Nephron (organoid): ENCODE measurements around the gene CXCL8.

Experiments used
- H3K27ac Mint-ChIP-seq, 3 experiments: 2 replicates each; pipeline ENCODE4 v1.8.0; 2020; ENCODE audit warnings: mixed read lengths in 3 of 3, mild to moderate bottlenecking in 2 of 3, moderate library complexity in 1 of 3
- H3K27me3 Mint-ChIP-seq: 2 replicates; pipeline ENCODE4 v1.8.0; 2021; ENCODE audit warnings: low read depth, mild to moderate bottlenecking, moderate library complexity, mixed read lengths
- H3K36me3 Mint-ChIP-seq: 2 replicates; pipeline ENCODE4 v1.8.0; 2020; ENCODE audit warnings: low read depth, mixed read lengths
- H3K4me1 Mint-ChIP-seq: 2 replicates; pipeline ENCODE4 v1.8.0; 2020; ENCODE audit warnings: mixed read lengths
- H3K4me3 Mint-ChIP-seq, 3 experiments: 2 replicates each; pipeline ENCODE4 v1.8.0; 2020; ENCODE audit warnings: mild to moderate bottlenecking in 3 of 3, mixed read lengths in 3 of 3, moderate library complexity in 2 of 3
- H3K9me3 Mint-ChIP-seq: 2 replicates; pipeline ENCODE4 v1.8.0; 2020; ENCODE audit warnings: mixed read lengths
- TF ChIP-seq, protein P1 (sequence below), 3 experiments: fragments of 200-600 bp; sonication (generic); IDR thresholded peaks; one replicate each; pipeline ENCODE4 v1.5.0; 2021; ENCODE audit warnings: antibody characterized with exemption in 3 of 3; ENCODE audit not compliant: unreplicated experiment in 3 of 3

The CXCL8 gene

GRCh38 chr4:73776321-73776729, 36.0 kb downstream of the CXCL8 start:
- Mint-ChIP-seq H3K9me3 (no peaks in the 10 kb centered on the region), H3K27me3 (no peaks in the 10 kb centered on the region), H3K4me1 (peaks cover 6% of the 10 kb centered on the region), H3K4me3 (no peak overlapping the region), H3K27ac (peak overlapping the region in 1 of 3 experiments; percentile 69), H3K36me3 (no peaks in the 10 kb centered on the region)
- TF ChIP-seq, protein P1, sequence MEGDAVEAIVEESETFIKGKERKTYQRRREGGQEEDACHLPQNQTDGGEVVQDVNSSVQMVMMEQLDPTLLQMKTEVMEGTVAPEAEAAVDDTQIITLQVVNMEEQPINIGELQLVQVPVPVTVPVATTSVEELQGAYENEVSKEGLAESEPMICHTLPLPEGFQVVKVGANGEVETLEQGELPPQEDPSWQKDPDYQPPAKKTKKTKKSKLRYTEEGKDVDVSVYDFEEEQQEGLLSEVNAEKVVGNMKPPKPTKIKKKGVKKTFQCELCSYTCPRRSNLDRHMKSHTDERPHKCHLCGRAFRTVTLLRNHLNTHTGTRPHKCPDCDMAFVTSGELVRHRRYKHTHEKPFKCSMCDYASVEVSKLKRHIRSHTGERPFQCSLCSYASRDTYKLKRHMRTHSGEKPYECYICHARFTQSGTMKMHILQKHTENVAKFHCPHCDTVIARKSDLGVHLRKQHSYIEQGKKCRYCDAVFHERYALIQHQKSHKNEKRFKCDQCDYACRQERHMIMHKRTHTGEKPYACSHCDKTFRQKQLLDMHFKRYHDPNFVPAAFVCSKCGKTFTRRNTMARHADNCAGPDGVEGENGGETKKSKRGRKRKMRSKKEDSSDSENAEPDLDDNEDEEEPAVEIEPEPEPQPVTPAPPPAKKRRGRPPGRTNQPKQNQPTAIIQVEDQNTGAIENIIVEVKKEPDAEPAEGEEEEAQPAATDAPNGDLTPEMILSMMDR (IDR thresholded peaks at IDR 0.05; ENCODE audit: unreplicated experiment in 3 of 3) = no peak

GRCh38 chr4:73777612-73778011, 37.2 kb downstream of the CXCL8 start:
- H3K27me3 Mint-ChIP-seq = no peaks in the 10 kb centered on the region
- peaks cover 6% of the 10 kb centered on the region for H3K4me1 Mint-ChIP-seq

DNA sequence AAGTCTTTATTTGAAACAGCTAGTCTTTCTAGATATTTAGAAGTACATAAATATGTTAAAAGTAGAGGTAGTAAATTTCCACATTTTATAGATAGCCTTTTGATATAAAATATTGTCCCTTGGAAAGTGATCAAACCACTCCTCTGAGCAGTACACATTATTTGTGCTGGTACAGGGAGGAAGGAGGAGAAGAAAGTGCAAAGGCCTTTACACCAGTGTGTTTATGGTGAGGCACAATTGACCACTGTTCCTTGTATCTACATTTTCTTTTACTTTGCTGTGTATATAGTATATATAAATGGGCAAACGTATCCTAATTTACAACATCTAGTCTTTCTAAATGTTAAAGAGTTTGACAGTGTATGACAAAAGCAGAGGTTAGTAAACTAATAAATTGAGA, 39.9 kb downstream of the CXCL8 start:
- H3K27ac Mint-ChIP-seq = no peak overlapping the region
- H3K36me3 Mint-ChIP-seq = no peaks in the 10 kb centered on the region
- peaks cover 6% of the 10 kb centered on the region for H3K4me1 Mint-ChIP-seq
- TF ChIP-seq, protein P1 (IDR thresholded peaks at IDR 0.05; ENCODE audit: unreplicated experiment in 3 of 3) = no peak
- no peak overlapping the region for H3K4me3 Mint-ChIP-seq
- no peaks in the 10 kb centered on the region for H3K9me3 Mint-ChIP-seq
- no peaks in the 10 kb centered on the region for H3K27me3 Mint-ChIP-seq

More at GRCh38 chr4:73777612-73778011, 37.2 kb downstream of the CXCL8 start:
- TF ChIP-seq, protein P1 (IDR thresholded peaks at IDR 0.05; ENCODE audit: unreplicated experiment in 3 of 3) = no peak
- Mint-ChIP-seq H3K4me3 (no peak overlapping the region), H3K9me3 (no peaks in the 10 kb centered on the region), H3K36me3 (no peaks in the 10 kb centered on the region), H3K27ac (no peak overlapping the region)

DNA sequence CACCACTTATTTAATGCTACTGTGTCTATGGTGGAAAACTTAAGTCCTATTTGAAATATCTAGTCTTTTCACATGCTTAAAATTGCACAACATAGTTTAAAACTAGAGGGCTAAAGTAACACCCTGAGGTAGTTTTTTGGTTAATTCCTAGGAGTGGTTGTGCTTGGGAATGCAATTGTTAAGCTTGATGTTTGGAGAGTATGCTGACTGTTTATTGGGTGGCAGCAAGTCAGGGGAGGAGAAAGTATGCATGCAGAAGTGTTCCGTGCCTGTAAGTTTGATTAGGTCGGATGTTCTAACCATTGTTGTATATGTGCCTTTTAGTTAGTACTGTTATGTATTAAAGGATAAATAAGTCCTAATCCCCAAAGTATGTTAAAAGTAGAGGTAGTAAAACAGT, 40.5 kb downstream of the CXCL8 start:
- Mint-ChIP-seq H3K27ac (no peak overlapping the region), H3K27me3 (no peaks in the 10 kb centered on the region), H3K36me3 (no peaks in the 10 kb centered on the region), H3K9me3 (no peaks in the 10 kb centered on the region), H3K4me3 (no peak overlapping the region), H3K4me1 (peaks cover 6% of the 10 kb centered on the region)
- TF ChIP-seq, protein P1 (IDR thresholded peaks at IDR 0.05; ENCODE audit: unreplicated experiment in 3 of 3) = no peak

DNA sequence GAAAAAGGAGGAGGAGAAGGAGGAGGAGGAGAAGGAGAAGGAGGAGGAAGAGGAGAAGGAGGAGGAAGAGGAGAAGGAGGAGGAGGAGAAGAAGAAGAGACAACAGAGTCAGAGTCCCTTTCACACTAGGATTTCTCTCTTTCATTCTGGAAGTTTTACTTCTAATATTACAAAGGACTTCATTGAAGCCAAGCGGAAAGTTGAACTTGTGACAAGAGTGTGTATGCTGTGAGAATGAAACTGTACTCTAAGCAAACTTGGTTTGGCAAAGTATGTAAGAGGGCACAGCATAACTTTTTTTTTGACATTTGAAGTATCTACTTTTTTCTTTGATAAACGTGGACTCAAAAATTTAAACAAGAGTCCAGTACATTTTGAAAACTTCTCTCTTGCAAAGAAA, 48.0 kb downstream of the CXCL8 start:
- no peak overlapping the region for H3K27ac Mint-ChIP-seq
- H3K36me3 Mint-ChIP-seq = no peaks in the 10 kb centered on the region
- no peaks in the 10 kb centered on the region for H3K4me1 Mint-ChIP-seq
- TF ChIP-seq, protein P1 (IDR thresholded peaks at IDR 0.05; ENCODE audit: unreplicated experiment in 3 of 3) = no peak
- no peak overlapping the region for H3K4me3 Mint-ChIP-seq
- peaks cover 4% of the 10 kb centered on the region for H3K27me3 Mint-ChIP-seq
- peaks cover 4% of the 10 kb centered on the region for H3K9me3 Mint-ChIP-seq
